Measurements from ENCODE around the gene SRP68. TPM values are rescaled to one million over a fixed set of nuclear protein-coding genes. Genes with fewer than 3 reads are reported as not detected.

SRP68 gene
- polyA plus RNA-seq (2012; rRNA removed): 76.8 and 81.4 TPM in 2 replicates
- 74.4 and 76.2 TPM in 2 replicates for polyA plus RNA-seq (2012; cell fraction: cytosol; rRNA removed)
- 53.5 and 64.0 TPM in 2 replicates for polyA plus RNA-seq (2012; cell fraction: nucleus; rRNA removed)

- H3F3A ChIP-seq (replicated peaks; ENCODE audit: insufficient read depth): peaks cover 1% of the 10 kb centered on the region
- H2AFZ ChIP-seq (ENCODE audit: low read depth): peak within 1 kb of the TSS; percentile 97
- no peaks in the 10 kb centered on the region for H3K9me2 ChIP-seq
- H4K20me1 ChIP-seq (ENCODE audit: insufficient read depth): peaks cover 23% of the 10 kb centered on the region
- no peaks in the 10 kb centered on the region for H3K9me3 ChIP-seq
- H3K4me2 ChIP-seq: peak within 1 kb of the TSS; percentile 89
- TF ChIP-seq EP300 (IDR thresholded peaks at IDR 0.05; ENCODE audit: borderline replicate concordance in 1 of 2, low read depth in 1 of 2, low read length in 1 of 2) (peak in 1 of 2 experiments; percentile 72; a peak in 1 of 4 replicates), MAX (IDR thresholded peaks at IDR 0.05; ENCODE audit: low read depth) (peak; percentile 93; the same call in 1 of the 2 replicates), SIN3A (IDR thresholded peaks at IDR 0.05; ENCODE audit: borderline replicate concordance, low read depth, low read length) (peak; percentile 94; the same call in 1 of the 2 replicates), TEAD4 (IDR thresholded peaks at IDR 0.05; ENCODE audit: borderline replicate concordance, insufficient read depth) (no peak), YY1 (IDR thresholded peaks at IDR 0.05; ENCODE audit: low read depth) (peak; percentile 99), MXI1 (IDR thresholded peaks at IDR 0.05; ENCODE audit: low read depth, low read length) (peak; percentile 98), ELF1 (IDR thresholded peaks at IDR 0.05) (0 out of 2 replicates have a peak, but pooled peaks have one; percentile 7), NRF1 (IDR thresholded peaks at IDR 0.05; ENCODE audit: low read depth, low read length) (peak; percentile 88), REST (IDR thresholded peaks at IDR 0.05; ENCODE audit: low read depth, low read length) (no peak), GABPA (IDR thresholded peaks at IDR 0.05; ENCODE audit: low read depth) (peak; percentile 41; the same call in 1 of the 2 replicates), EZH2phosphoT487 (IDR thresholded peaks at IDR 0.05; ENCODE audit: borderline replicate concordance, low read depth) (no peak), CHD2 (IDR thresholded peaks at IDR 0.05; ENCODE audit: low read length, partially characterized antibody) (peak; percentile 86), SMC3 (IDR thresholded peaks at IDR 0.05; ENCODE audit: low read depth, low read length) (no peak; the same call in 1 of the 2 replicates), TAF1 (IDR thresholded peaks at IDR 0.05; ENCODE audit: borderline replicate concordance, low read depth, low read length) (peak; percentile 94), FOXM1 (IDR thresholded peaks at IDR 0.05; ENCODE audit: low read depth) (no peak), POLR2AphosphoS5 (IDR thresholded peaks at IDR 0.05; ENCODE audit: low read depth, low read length) (peak; percentile 92), IRF3 (IDR thresholded peaks at IDR 0.05; ENCODE audit: low read depth, low read length) (no peak), FOSL2 (IDR thresholded peaks at IDR 0.05; ENCODE audit: borderline replicate concordance, low read depth) (no peak), RAD21 (IDR thresholded peaks at IDR 0.05; ENCODE audit: low read length) (0 out of 2 replicates have a peak, but pooled peaks have one; percentile 8)
- peaks cover 58% of the 10 kb centered on the region for H3K79me2 ChIP-seq (ENCODE audit: insufficient read depth)
- peak within 1 kb of the TSS; percentile 78 to 82 for H3K4me3 ChIP-seq (ENCODE audit: low read depth in 2 of 2, low read length in 1 of 2)
- peaks cover 0 to 17% of the 10 kb centered on the region in 2 experiments; a peak in 3 of 4 replicates for H3K4me1 ChIP-seq (ENCODE audit: control insufficient read depth in 1 of 2, insufficient read depth in 2 of 2, low read depth in 1 of 2, low read length in 1 of 2)
- DNase-seq: peak; percentile 100
- H3K36me3 ChIP-seq (replicated peaks in 1 of 2; ENCODE audit: control insufficient read depth in 1 of 2, insufficient read depth in 2 of 2, low read length in 1 of 2): peaks cover 8 to 20% of the 10 kb centered on the region in 2 experiments
- H3K9ac ChIP-seq: peak within 1 kb of the TSS; percentile 85
- H3K27ac ChIP-seq (ENCODE audit: low read depth in 2 of 2, low read length in 1 of 2): peak within 1 kb of the TSS; percentile 41 to 63; a peak in 3 of 4 replicates
- ChIA-PET CTCF (interaction anchor here (0.8 to 3.4 kb wide), 5 partner anchors 9 to 471 kb away, joined by 3 to 14 read pairs (median 3); no protein-coding TSS in a partner anchor), POLR2A (interaction anchor here (0.7 to 1.0 kb wide), 3 partner anchors 23 to 58 kb away, joined by 3 read pairs; no protein-coding TSS in a partner anchor)
- WGBS (ENCODE audit: low lambda C conversion rate): under 1% methylated on average over 57 of the region's 57 CpGs
- H3K27me3 ChIP-seq (ENCODE audit: insufficient read depth): peaks cover 39% of the 10 kb centered on the region
Observed at GRCh38 chr17:76072148-76072858, at the start of gene SRP68. Gene SRP68 (minus strand): TSS chr17:76072517. CDS start chr17:76072491, 26 bp downstream.
